Caco-2 (cell line): ENCODE results near the gene RLN2. TPM values are rescaled to one million over a fixed set of nuclear protein-coding genes. Genes with fewer than 3 reads are reported as not detected.
"Not testable (repeated sequence)": the region's sequence is repeated elsewhere in the genome, so short reads cannot be mapped to it uniquely, and the experiment has no call there.

Experiments
- Bru-seq: library from RNA; stranded (reverse); fragments of 400-500 nt; gene quantifications from one replicate; lab custom pipeline; 2021; lab: Mats Ljungman, UMichigan
- BruChase-seq, 2 experiments: library from RNA; stranded (reverse); fragments of 400-500 nt; gene quantifications; one replicate each; lab custom pipeline; 2021; lab: Mats Ljungman, UMichigan
- BruUV-seq: library from RNA; stranded (reverse); fragments of 400-500 nt; replicated peaks from 2 replicates; lab custom pipeline; 2021; lab: Mats Ljungman, UMichigan
- CTCF ChIA-PET: fragments of 300-600 bp; sonication (Branson Sonifier 250); formaldehyde crosslinking; loops from one replicate; lab custom pipeline; 2022; ENCODE audit warnings: antibody characterized with exemption; lab: Charles Lee
- POLR2A ChIA-PET: fragments of 300-600 bp; sonication (Branson Sonifier 250); formaldehyde crosslinking; loops from one replicate; lab custom pipeline; 2022; ENCODE audit warnings: antibody characterized with exemption; lab: Charles Lee
- DNase-seq, 2 experiments: peaks; one replicate each; pipeline versions ENCODE4 v3.0.0 to v3.0.0-alpha.2; 2020 to 2022
- H3K27me3 ChIP-seq: replicated peaks from 2 replicates; pipeline ENCODE4 v1.6.0; 2011; ENCODE audit warnings: low read length; ENCODE audit not compliant: control insufficient read depth, insufficient read depth
- H3K36me3 ChIP-seq: 2 replicates; pipeline ENCODE4 v1.5.1; 2011; ENCODE audit warnings: low read length; ENCODE audit not compliant: control insufficient read depth, insufficient read depth
- H3K4me1 ChIP-seq: fragments of 250-450 bp; sonication (Bioruptor Pico); 2 replicates; pipeline ENCODE4 v1.5.1; 2020; ENCODE audit warnings: mild to moderate bottlenecking
- H3K4me3 ChIP-seq: 2 replicates; pipeline ENCODE4 v1.5.1; 2011; ENCODE audit warnings: low read depth, mild to moderate bottlenecking, control low read depth, low read length
- H3K9me3 ChIP-seq: fragments of 250-450 bp; sonication (Bioruptor Pico); 2 replicates; pipeline ENCODE4 v1.5.1; 2020; ENCODE audit warnings: mild to moderate bottlenecking, moderate library complexity
- H3K27ac Mint-ChIP-seq: one replicate; pipeline ENCODE4 v1.8.0; 2022; ENCODE audit warnings: mixed read lengths; ENCODE audit not compliant: unreplicated experiment
- H3K27me3 Mint-ChIP-seq: one replicate; pipeline ENCODE4 v1.8.0; 2022; ENCODE audit warnings: mixed read lengths; ENCODE audit not compliant: insufficient read depth, unreplicated experiment
- H3K36me3 Mint-ChIP-seq: one replicate; pipeline ENCODE4 v1.8.0; 2022; ENCODE audit warnings: mild to moderate bottlenecking, mixed read lengths; ENCODE audit not compliant: insufficient read depth, unreplicated experiment
- H3K4me1 Mint-ChIP-seq: one replicate; pipeline ENCODE4 v1.8.0; 2022; ENCODE audit warnings: low read depth, mixed read lengths; ENCODE audit not compliant: unreplicated experiment
- H3K4me3 Mint-ChIP-seq: one replicate; pipeline ENCODE4 v1.8.0; 2022; ENCODE audit warnings: mild to moderate bottlenecking, moderate library complexity, mixed read lengths; ENCODE audit not compliant: unreplicated experiment
- H3K9me3 Mint-ChIP-seq: one replicate; pipeline ENCODE4 v1.8.0; 2022; ENCODE audit warnings: mixed read lengths; ENCODE audit not compliant: unreplicated experiment
- CTCF ChIP-seq, 2 experiments: fragments of 200-600 bp in 1 of 2; IDR thresholded peaks; 1 replicate in 1 of 2; 2 replicates in 1 of 2; pipeline versions ENCODE4 v1.5.1 to v1.8.0; 2011 to 2022; ENCODE audit warnings: antibody characterized with exemption in 1 of 2, control low read depth in 1 of 2, inconsistent platforms in 1 of 2, low read depth in 1 of 2, low read length in 1 of 2, mild to moderate bottlenecking in 1 of 2, moderate library complexity in 1 of 2; ENCODE audit not compliant: insufficient read depth in 1 of 2, severe bottlenecking in 1 of 2, unreplicated experiment in 1 of 2
- intact Hi-C: fragments of 100-400 bp; cut with micrococcal nuclease; formaldehyde crosslinking; loops from one replicate; pipeline ENCODE4 v1.10.0; 2022; ENCODE audit not compliant: unreplicated experiment
- long read RNA-seq: library from polyadenylated mRNA; stranded (forward); transcript quantifications from one replicate; pipeline ENCODE4 v2.0.0, GENCODE V29; 2022
- total RNA-seq: library from RNA; stranded (reverse); gene quantifications from 2 replicates; pipeline ENCODE4 v1.2.3, GENCODE V29; 2022

RLN2 gene
- total RNA-seq: 1.9 and 3.4 TPM in 2 replicates
- percentile 38 among the genes with signal in this experiment for Bru-seq, nascent RNA
- BruChase-seq, experiment 1, labeled RNA remaining after a 2-hour chase: percentile 30 among the genes with signal in this experiment
- BruChase-seq, experiment 2, labeled RNA remaining after a 6-hour chase: percentile 31 among the genes with signal in this experiment
- long read RNA-seq, partial matches to known transcripts: 6 of 7 reads
- long read RNA-seq, other reads (novel, unspliced or antisense): 1 of 7 reads

- POLR2A ChIA-PET, CTCF ChIA-PET, intact Hi-C loops, H3K27me3 Mint-ChIP-seq, H3K4me1 ChIP-seq, H3K36me3 ChIP-seq, H3K27ac Mint-ChIP-seq, BruUV-seq, H3K36me3 Mint-ChIP-seq, H3K9me3 Mint-ChIP-seq, H3K4me1 Mint-ChIP-seq, H3K9me3 ChIP-seq, H3K27me3 ChIP-seq: not testable (repeated sequence)
- H3K4me3 Mint-ChIP-seq: peak within 1 kb of the TSS; percentile 64
- DNase-seq: peak in 1 of 2 experiments; percentile 7
- H3K4me3 ChIP-seq: peak within 1 kb of the TSS; percentile 18; the same call in 1 of the 2 replicates
Observed at GRCh38 chr9:5303840-5304795, at the start of gene RLN2. RLN2 (minus strand) TSS chr9:5304716; CDS start chr9:5304580, 136 bp downstream.

- Mint-ChIP-seq H3K4me1 (no peaks in the 10 kb centered on the region), H3K4me3 (no peak overlapping the region), H3K9me3 (no peaks in the 10 kb centered on the region), H3K27ac (no peak overlapping the region), H3K27me3 (no peaks in the 10 kb centered on the region), H3K36me3 (no peaks in the 10 kb centered on the region)
- DNase-seq: no peak
- intact Hi-C loops: no loop called here
- no peak for TF ChIP-seq CTCF (IDR thresholded peaks at IDR 0.05; ENCODE audit: insufficient read depth in 1 of 2, low read depth in 1 of 2, low read length in 1 of 2, severe bottlenecking in 1 of 2, unreplicated experiment in 1 of 2)
- Histone ChIP-seq H3K9me3 (no peaks in the 10 kb centered on the region), H3K4me1 (no peaks in the 10 kb centered on the region), H3K36me3 (no peaks in the 10 kb centered on the region), H3K27me3 (no peaks in the 10 kb centered on the region), H3K4me3 (no peak overlapping the region)
- POLR2A ChIA-PET: no interaction called here
- CTCF ChIA-PET: no interaction called here
- BruUV-seq: no TSS peak
Observed at GRCh38 chr9:5354184-5354583, 49.7 kb upstream of the RLN2 start.

GRCh38 chr9:5352637-5353248 lies 48.2 kb upstream of the RLN2 start:
- no peak for DNase-seq
- no peaks in the 10 kb centered on the region for H3K36me3 Mint-ChIP-seq
- H3K9me3 Mint-ChIP-seq: peaks cover 6% of the 10 kb centered on the region
- Histone ChIP-seq H3K4me1 (no peaks in the 10 kb centered on the region), H3K9me3 (no peaks in the 10 kb centered on the region), H3K36me3 (no peaks in the 10 kb centered on the region), H3K27me3 (no peaks in the 10 kb centered on the region), H3K4me3 (no peak overlapping the region)
- TF ChIP-seq CTCF (IDR thresholded peaks at IDR 0.05; ENCODE audit: insufficient read depth in 1 of 2, low read depth in 1 of 2, low read length in 1 of 2, severe bottlenecking in 1 of 2, unreplicated experiment in 1 of 2): no peak
- intact Hi-C loops: no loop called here
- no peak overlapping the region for H3K27ac Mint-ChIP-seq
- H3K4me1 Mint-ChIP-seq: no peaks in the 10 kb centered on the region
- CTCF ChIA-PET: interaction anchor here (0.5 kb wide), 1 partner anchor 1614 kb away, joined by 3 read pairs; no protein-coding TSS in a partner anchor
- BruUV-seq: no TSS peak
- H3K27me3 Mint-ChIP-seq: peaks cover under 1% of the 10 kb centered on the region
- POLR2A ChIA-PET: no interaction called here
- no peak overlapping the region for H3K4me3 Mint-ChIP-seq

GRCh38 chr9:5338992-5339981 lies 34.8 kb upstream of the RLN2 start, which contains the start of gene RLN1:
RLN1 (minus strand) TSS chr9:5339876; CDS start chr9:5339746, 130 bp downstream.
- H3K27me3 ChIP-seq, POLR2A ChIA-PET, H3K27ac Mint-ChIP-seq, H3K36me3 ChIP-seq, H3K4me1 Mint-ChIP-seq, CTCF ChIA-PET, H3K9me3 ChIP-seq, H3K27me3 Mint-ChIP-seq, intact Hi-C loops, H3K4me3 ChIP-seq, H3K36me3 Mint-ChIP-seq, H3K4me1 ChIP-seq, BruUV-seq, H3K9me3 Mint-ChIP-seq: not testable (repeated sequence)
- peak in 1 of 2 experiments; percentile 5 for DNase-seq
- peak within 1 kb of the TSS; percentile 58 for H3K4me3 Mint-ChIP-seq
